ENCODE data around the gene ANP32B.

DNA sequence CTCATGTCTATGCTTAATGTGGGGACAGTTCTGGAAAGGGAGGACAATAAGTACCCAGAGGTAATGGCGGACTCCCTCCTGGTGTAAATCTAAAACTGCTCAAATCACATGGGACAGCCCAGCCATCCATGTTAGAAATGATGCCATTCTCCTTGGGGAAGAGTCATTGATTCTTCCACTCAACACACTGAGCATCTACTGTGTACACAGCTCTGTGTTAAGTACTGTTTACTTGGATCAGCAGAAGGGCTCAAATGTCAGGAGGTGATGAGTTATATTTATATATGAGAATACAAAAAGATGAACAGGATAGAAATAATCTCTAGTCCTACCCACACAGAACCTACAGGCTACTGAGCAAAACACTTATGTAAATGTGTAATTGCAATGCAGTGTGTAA lies 41.6 kb downstream of the ANP32B start:
- no peak for TF ChIP-seq ZNF274 (IDR thresholded peaks at IDR 0.05; ENCODE audit: low read depth, low read length)
- no peak for TF ChIP-seq YY1 (IDR thresholded peaks at IDR 0.05; ENCODE audit: insufficient read depth, insufficient read length)
- TF ChIP-seq SUZ12 (IDR thresholded peaks at IDR 0.05; ENCODE audit: extremely low read depth, insufficient read depth, insufficient read length): no peak

All from NT2/D1 (cell line).